Hepatocyte (in vitro differentiated cells): ENCODE measurements around the gene DGKG. TPM values are rescaled to one million over a fixed set of nuclear protein-coding genes. Genes with fewer than 3 reads are reported as not detected.

ENCODE experiments used
- DNase-seq: peaks from one replicate; pipeline ENCODE4 v3.0.0-alpha.2; 2016; ENCODE audit warnings: low spot score
- H2AFZ ChIP-seq: fragments of 200-600 bp; sonication (generic); 2 replicates; pipeline ENCODE4 v1.6.0; 2016; ENCODE audit warnings: antibody characterized with exemption, mild to moderate bottlenecking
- H3K27ac ChIP-seq: fragments of 200-600 bp; sonication (generic); 2 replicates; pipeline ENCODE4 v1.5.1; 2016; ENCODE audit warnings: mild to moderate bottlenecking
- H3K27me3 ChIP-seq: fragments of 200-600 bp; sonication (generic); 2 replicates; pipeline ENCODE4 v1.6.1; 2016
- H3K36me3 ChIP-seq: fragments of 200-600 bp; sonication (generic); replicated peaks from 2 replicates; pipeline ENCODE4 v1.5.1; 2016; ENCODE audit warnings: low read depth; ENCODE audit not compliant: insufficient read depth
- H3K4me1 ChIP-seq: fragments of 200-600 bp; sonication (generic); 2 replicates; pipeline ENCODE4 v1.5.1; 2016; ENCODE audit warnings: mild to moderate bottlenecking, moderate library complexity; ENCODE audit not compliant: insufficient read depth
- H3K4me2 ChIP-seq: fragments of 200-600 bp; sonication (generic); 2 replicates; pipeline ENCODE4 v1.6.0; 2016
- H3K4me3 ChIP-seq: fragments of 200-600 bp; sonication (generic); 2 replicates; pipeline ENCODE4 v1.5.1; 2016; ENCODE audit warnings: mild to moderate bottlenecking
- H3K79me2 ChIP-seq: fragments of 200-600 bp; sonication (generic); 2 replicates; pipeline ENCODE4 v1.6.0; 2017; ENCODE audit warnings: mild to moderate bottlenecking
- H3K9me2 ChIP-seq: fragments of 200-600 bp; sonication (generic); replicated peaks from 2 replicates; pipeline ENCODE4 v1.6.0; 2017; ENCODE audit warnings: mild to moderate bottlenecking; ENCODE audit not compliant: insufficient read depth
- H3K9me3 ChIP-seq: fragments of 200-600 bp; sonication (generic); 2 replicates; pipeline ENCODE4 v1.5.1; 2016; ENCODE audit warnings: low read depth, mild to moderate bottlenecking
- H4K20me1 ChIP-seq: fragments of 200-600 bp; sonication (generic); 2 replicates; pipeline ENCODE4 v1.6.0; 2016; ENCODE audit warnings: mild to moderate bottlenecking; ENCODE audit not compliant: insufficient read depth, poor library complexity, severe bottlenecking
- CTCF ChIP-seq: fragments of 200-600 bp; sonication (generic); IDR thresholded peaks from 2 replicates; pipeline ENCODE4 v1.5.1; 2016; ENCODE audit warnings: antibody characterized with exemption, mild to moderate bottlenecking; ENCODE audit not compliant: poor library complexity
- EZH2 ChIP-seq: fragments of 200-600 bp; sonication (generic); IDR thresholded peaks from 2 replicates; pipeline ENCODE4 v1.6.1; 2016; ENCODE audit warnings: antibody characterized with exemption, mild to moderate bottlenecking, borderline replicate concordance
- EZH2phosphoT487 ChIP-seq: fragments of 200-600 bp; sonication (generic); IDR thresholded peaks from one replicate; pipeline ENCODE4 v1.6.1; 2018; ENCODE audit warnings: antibody characterized with exemption, mild to moderate bottlenecking, low read depth, moderate library complexity; ENCODE audit not compliant: unreplicated experiment, severe bottlenecking
- WGBS: methylation state at CpG from one replicate; pipeline ENCODE4 v1.1.6; 2016; ENCODE audit warnings: low lambda C conversion rate; ENCODE audit errors: missing lambda C conversion rate; 5-methylcytosine and 5-hydroxymethylcytosine counted together
- polyA plus RNA-seq: library from polyadenylated mRNA; unstranded; fragments of >200 nt; fragmentation: Nextera tagmentation; extraction: Ambion mirVana; gene quantifications from 2 replicates; pipeline ENCODE4 v1.2.1, GENCODE V29; 2016
- total RNA-seq: library from RNA; depleted of rRNA; stranded (reverse); fragments of >200 nt; gene quantifications from 2 replicates; pipeline ENCODE4 v1.2.3, GENCODE V29; 2014

DGKG gene
- total and polyA plus RNA-seq, 2 experiments from 2014 or later = not detected

GRCh38 chr3:186109897-186110803 is 251.9 kb downstream of the DGKG start:
- Histone ChIP-seq H3K36me3 (no peaks in the 10 kb centered on the region), H4K20me1 (no peaks in the 10 kb centered on the region), H3K9me2 (no peaks in the 10 kb centered on the region), H3K4me3 (peak overlapping the region; percentile 25), H2AFZ (peak overlapping the region; percentile 58), H3K4me1 (peaks cover 10% of the 10 kb centered on the region), H3K27me3 (peaks cover 23% of the 10 kb centered on the region), H3K27ac (peak overlapping the region; percentile 59), H3K4me2 (peak overlapping the region; percentile 87), H3K9me3 (no peaks in the 10 kb centered on the region), H3K79me2 (no peaks in the 10 kb centered on the region)
- TF ChIP-seq EZH2phosphoT487 (no peak), CTCF (no peak)
- 8% methylated on average over 33 of the region's 35 CpGs for WGBS
- DNase-seq = peak; percentile 42

DNA sequence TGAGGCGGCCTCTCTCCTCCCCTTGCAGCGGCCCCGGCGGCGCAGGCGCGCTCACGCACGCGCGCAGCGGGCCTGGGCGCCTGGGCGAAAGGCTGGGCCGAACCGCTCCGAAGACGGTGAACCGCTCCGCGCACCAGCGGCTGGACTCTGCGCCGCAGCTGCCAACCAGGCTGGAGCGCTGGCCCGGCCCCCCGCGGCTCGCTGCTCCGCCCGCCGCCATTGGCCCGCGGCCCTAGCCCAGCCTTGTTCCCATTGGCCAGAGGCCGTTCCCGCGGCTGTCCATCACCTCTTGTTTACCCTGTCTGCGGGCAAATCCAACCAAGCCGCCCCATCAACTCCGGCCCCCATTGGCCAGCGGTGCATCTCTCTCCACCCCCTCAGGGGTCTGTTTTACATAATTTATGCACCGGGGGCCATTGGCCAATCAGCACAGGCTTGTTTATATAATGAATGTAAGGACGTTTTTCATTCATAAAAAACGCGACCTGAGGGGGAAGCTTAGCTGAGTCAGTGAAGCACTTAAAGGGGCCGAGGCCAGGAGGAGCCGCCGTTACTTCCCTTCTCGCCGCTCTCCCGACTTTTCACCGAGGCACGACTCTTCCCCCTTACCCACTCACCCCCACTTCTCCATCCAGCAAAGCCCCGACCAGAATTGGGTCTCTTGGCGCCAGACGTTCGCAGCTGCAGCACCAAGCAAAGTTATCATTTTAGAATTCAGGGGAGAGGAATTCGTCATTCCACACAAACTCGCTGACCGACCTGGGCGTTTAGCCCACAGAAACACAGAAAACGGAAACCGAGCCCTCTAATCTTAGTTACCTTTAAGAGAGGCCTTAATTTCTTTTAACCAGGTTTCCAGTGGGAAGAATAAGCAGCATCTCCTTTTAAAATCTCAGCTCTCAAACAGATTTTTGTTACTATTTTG is 252.8 kb downstream of the DGKG start, which contains the start of gene ETV5:
TSS of gene ETV5 (minus strand) at position 149 of the 925 bp plus-strand sequence. CDS start 3,221 bp downstream, outside the sequence.
- under 1% methylated on average over 57 of the region's 63 CpGs for WGBS
- Histone ChIP-seq H3K27me3 (peaks cover 23% of the 10 kb centered on the region), H3K27ac (peak within 1 kb of the TSS; percentile 69), H3K79me2 (no peaks in the 10 kb centered on the region), H3K4me1 (peaks cover 12% of the 10 kb centered on the region), H2AFZ (peak within 1 kb of the TSS; percentile 79), H3K4me2 (peak within 1 kb of the TSS; percentile 94), H3K9me2 (no peaks in the 10 kb centered on the region), H3K4me3 (peak within 1 kb of the TSS; percentile 84), H3K9me3 (no peaks in the 10 kb centered on the region), H4K20me1 (no peaks in the 10 kb centered on the region), H3K36me3 (no peaks in the 10 kb centered on the region)
- TF ChIP-seq EZH2 (no peak), CTCF (no peak), EZH2phosphoT487 (no peak)
- peak; percentile 99 for DNase-seq

GRCh38 chr3:186108106-186108940 is 253.7 kb downstream of the DGKG start:
- Histone ChIP-seq H3K4me3 (peak overlapping the region; percentile 84), H3K9me3 (no peaks in the 10 kb centered on the region), H3K4me1 (peaks cover 14% of the 10 kb centered on the region), H3K36me3 (no peaks in the 10 kb centered on the region), H2AFZ (peak overlapping the region; percentile 79), H3K9me2 (no peaks in the 10 kb centered on the region), H3K27me3 (peaks cover 19% of the 10 kb centered on the region), H3K4me2 (peak overlapping the region; percentile 94), H3K27ac (peak overlapping the region; percentile 69), H3K79me2 (no peaks in the 10 kb centered on the region), H4K20me1 (no peaks in the 10 kb centered on the region)
- TF ChIP-seq EZH2 = no peak
- TF ChIP-seq EZH2phosphoT487 = no peak
- no peak for TF ChIP-seq CTCF
- 2% methylated on average over 52 of the region's 69 CpGs for WGBS
- peak; percentile 78 for DNase-seq
